AG09319 (cell line): Measurements from ENCODE around the gene OXNAD1.

ENCODE experiments used
- DNase-seq: peaks from one replicate; pipeline ENCODE4 v3.0.0-alpha.2; 2010; ENCODE audit warnings: low read depth; ENCODE audit errors: extremely low read depth
- TF ChIP-seq, protein P1 (sequence below): IDR thresholded peaks from 2 replicates; pipeline ENCODE4 v1.5.1; 2011; ENCODE audit warnings: low read depth, mild to moderate bottlenecking, inconsistent platforms, low read length, moderate library complexity

OXNAD1 gene

DNA sequence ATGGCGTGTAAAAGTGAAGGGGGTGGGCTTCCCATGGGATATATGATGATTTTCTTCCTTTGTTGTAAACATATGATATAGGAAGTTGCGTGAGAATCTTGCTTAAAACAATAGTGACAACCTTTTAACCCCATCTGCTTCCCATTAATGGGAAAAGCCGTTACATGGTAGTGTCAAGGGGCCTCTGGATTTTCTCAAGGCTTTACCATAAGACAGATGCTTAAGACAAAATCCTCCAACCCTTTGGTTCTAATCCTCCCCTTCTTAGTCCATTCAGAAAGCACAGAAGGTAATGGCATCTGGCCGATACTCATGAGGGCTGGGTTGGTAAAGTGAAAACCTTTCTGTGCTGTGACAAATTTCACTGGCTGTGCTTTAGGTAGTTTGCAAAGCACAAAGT is 25.2 kb upstream of the OXNAD1 start:
- DNase-seq: no peak
- TF ChIP-seq, protein P1, sequence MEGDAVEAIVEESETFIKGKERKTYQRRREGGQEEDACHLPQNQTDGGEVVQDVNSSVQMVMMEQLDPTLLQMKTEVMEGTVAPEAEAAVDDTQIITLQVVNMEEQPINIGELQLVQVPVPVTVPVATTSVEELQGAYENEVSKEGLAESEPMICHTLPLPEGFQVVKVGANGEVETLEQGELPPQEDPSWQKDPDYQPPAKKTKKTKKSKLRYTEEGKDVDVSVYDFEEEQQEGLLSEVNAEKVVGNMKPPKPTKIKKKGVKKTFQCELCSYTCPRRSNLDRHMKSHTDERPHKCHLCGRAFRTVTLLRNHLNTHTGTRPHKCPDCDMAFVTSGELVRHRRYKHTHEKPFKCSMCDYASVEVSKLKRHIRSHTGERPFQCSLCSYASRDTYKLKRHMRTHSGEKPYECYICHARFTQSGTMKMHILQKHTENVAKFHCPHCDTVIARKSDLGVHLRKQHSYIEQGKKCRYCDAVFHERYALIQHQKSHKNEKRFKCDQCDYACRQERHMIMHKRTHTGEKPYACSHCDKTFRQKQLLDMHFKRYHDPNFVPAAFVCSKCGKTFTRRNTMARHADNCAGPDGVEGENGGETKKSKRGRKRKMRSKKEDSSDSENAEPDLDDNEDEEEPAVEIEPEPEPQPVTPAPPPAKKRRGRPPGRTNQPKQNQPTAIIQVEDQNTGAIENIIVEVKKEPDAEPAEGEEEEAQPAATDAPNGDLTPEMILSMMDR: no peak

DNA sequence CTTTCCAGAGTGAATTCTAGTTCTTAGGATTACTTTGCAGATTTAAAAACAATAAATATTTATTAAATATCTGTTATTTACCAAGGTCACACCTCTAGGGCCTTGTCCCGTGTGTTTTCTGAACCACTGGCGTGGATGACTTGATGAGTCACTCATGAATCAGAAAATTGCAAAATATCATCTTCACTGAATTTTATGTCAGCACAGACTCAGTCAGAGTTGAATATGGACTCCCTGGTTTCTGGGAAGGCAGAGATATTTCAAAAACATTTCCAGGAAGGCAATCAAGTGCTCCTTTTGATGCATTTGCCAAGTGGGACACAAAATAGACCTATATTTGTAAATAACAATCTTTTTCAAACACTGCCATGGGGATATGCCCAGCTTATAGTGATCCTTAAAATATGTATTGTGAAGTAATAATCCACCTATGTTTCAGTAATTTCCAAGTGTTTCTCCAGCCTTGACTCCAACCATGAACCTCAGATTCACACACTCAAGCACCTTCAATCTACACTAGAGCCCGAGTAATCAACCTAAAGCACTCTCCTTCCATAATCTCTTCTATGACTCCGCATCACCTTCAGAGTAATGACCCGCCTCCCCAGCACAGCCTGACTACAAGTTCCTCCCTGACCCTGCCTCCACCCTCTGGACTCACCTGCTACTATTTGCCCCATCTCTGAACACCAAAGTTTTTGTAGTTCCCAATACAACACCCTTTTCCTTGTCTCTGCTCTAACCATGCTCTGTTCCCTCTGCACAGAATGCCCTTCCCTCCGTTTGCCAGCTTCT is 24.6 kb upstream of the OXNAD1 start:
- TF ChIP-seq, protein P1: no peak
- peak; percentile 30 for DNase-seq

DNA sequence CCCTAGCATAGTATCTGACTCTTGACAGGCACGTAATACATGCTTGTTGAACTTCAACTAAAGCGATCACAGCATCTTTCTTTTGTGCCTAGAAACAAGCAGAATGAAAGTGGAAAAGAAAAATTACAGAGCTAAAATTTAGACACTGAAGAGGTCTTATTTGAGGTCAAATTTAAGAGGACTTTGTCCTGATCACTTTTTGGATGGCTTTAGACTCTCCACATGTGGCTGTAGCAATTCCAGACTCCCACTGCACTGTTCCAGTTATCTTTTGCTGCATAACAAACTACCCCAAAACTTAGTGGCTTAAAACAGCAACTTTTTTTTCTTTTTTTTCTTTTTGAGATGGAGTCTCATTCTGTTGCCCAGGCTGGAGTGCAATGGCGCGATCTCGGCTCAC is 23.8 kb upstream of the OXNAD1 start:
- TF ChIP-seq, protein P1: no peak

DNA sequence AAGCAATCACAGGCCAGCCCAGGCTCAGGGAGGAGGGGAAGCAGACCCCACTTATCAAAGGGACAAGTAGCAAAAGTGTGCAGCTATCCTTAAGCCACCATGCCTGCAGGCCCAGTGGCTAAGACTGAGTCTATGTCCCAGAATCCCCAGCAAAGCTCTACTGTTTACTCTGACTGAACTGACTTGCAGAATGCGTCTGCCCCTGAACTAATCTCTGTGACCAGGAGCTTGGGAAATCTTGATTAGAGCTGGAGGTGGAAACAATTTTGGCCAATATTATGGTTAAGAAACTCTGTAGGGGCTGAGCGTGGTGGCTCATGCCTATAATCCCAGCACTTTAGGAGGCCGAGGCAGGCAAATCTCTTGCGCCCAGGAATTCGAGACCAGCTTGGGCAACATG is 22.8 kb upstream of the OXNAD1 start:
- TF ChIP-seq, protein P1: no peak
- DNase-seq: no peak

More for the DNA sequence above, 23.8 kb upstream of the OXNAD1 start:
- DNase-seq: no peak

DNA sequence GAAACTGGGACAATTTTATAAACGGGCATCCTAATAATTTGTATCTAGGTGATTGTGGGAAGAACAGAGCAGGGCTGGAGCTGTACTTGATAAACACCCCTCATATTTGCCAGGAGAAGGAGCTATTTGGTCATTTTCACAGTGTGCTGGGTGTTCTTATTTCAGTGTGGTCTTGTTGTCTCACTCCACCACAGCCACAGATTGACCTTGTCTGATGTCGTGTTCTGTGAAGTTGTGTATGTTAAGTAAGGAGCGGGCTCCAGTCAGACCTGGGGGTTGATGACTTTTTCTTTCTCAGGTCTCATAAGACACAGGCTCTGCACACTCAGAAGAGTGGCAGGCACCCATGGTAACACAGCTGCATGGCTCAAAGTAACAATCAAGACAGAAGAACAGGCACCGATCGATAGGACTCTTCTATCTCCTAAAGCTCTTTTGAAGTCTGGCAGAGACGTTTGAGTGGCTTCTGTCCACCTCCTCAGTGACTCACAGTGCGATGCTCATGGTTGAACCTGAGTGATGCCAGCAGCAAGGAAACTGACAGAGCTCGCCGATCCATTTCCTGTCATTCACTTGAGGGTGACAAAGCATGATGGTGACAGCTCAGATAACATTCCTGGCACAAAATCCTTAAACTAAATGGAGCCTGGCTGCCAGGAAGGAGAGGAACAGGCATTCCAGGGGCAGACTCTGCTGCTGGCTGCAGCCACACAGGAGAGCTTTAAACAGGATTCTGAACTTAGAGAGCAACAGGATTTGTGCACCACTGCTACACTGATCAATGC is 21.1 kb upstream of the OXNAD1 start:
- DNase-seq: no peak

DNA sequence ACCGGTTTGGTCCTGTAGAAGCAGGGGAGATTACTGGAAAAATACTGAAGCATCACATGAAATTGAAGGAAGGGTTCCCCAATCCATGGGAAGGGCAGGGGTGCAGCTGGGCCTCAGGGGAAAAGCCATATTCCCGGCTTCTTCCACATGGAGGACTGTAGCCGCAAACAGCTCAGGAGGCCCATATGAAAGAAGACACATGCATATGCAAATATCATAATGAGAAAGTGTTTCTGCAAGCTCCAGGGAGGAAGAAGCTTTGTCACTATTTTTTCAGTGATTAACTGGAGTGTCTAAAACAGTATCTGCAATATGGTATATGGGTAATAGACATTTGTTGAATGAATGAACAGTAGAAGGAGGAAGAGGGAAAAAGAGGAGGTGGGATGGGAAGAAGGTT is 19.4 kb upstream of the OXNAD1 start:
- TF ChIP-seq, protein P1: no peak
- DNase-seq: no peak

More for the DNA sequence above, 21.1 kb upstream of the OXNAD1 start:
- TF ChIP-seq, protein P1: no peak
